Caco-2 (cell line): ENCODE data around the gene TSPAN18. TPM values are rescaled to one million over a fixed set of nuclear protein-coding genes. Genes with fewer than 3 reads are reported as not detected.

Experiments used
- BruUV-seq: library from RNA; stranded (reverse); fragments of 400-500 nt; replicated peaks from 2 replicates; lab custom pipeline; 2021; lab: Mats Ljungman, UMichigan
- CTCF ChIA-PET: fragments of 300-600 bp; sonication (Branson Sonifier 250); formaldehyde crosslinking; loops from one replicate; lab custom pipeline; 2022; ENCODE audit warnings: antibody characterized with exemption; lab: Charles Lee
- POLR2A ChIA-PET: fragments of 300-600 bp; sonication (Branson Sonifier 250); formaldehyde crosslinking; loops from one replicate; lab custom pipeline; 2022; ENCODE audit warnings: antibody characterized with exemption; lab: Charles Lee
- DNase-seq, 2 experiments: peaks; one replicate each; pipeline versions ENCODE4 v3.0.0 to v3.0.0-alpha.2; 2020 to 2022
- H3K27me3 ChIP-seq: replicated peaks from 2 replicates; pipeline ENCODE4 v1.6.0; 2011; ENCODE audit warnings: low read length; ENCODE audit not compliant: control insufficient read depth, insufficient read depth
- H3K36me3 ChIP-seq: 2 replicates; pipeline ENCODE4 v1.5.1; 2011; ENCODE audit warnings: low read length; ENCODE audit not compliant: control insufficient read depth, insufficient read depth
- H3K4me1 ChIP-seq: fragments of 250-450 bp; sonication (Bioruptor Pico); 2 replicates; pipeline ENCODE4 v1.5.1; 2020; ENCODE audit warnings: mild to moderate bottlenecking
- H3K4me3 ChIP-seq: 2 replicates; pipeline ENCODE4 v1.5.1; 2011; ENCODE audit warnings: low read depth, mild to moderate bottlenecking, control low read depth, low read length
- H3K9me3 ChIP-seq: fragments of 250-450 bp; sonication (Bioruptor Pico); 2 replicates; pipeline ENCODE4 v1.5.1; 2020; ENCODE audit warnings: mild to moderate bottlenecking, moderate library complexity
- H3K27ac Mint-ChIP-seq: one replicate; pipeline ENCODE4 v1.8.0; 2022; ENCODE audit warnings: mixed read lengths; ENCODE audit not compliant: unreplicated experiment
- H3K27me3 Mint-ChIP-seq: one replicate; pipeline ENCODE4 v1.8.0; 2022; ENCODE audit warnings: mixed read lengths; ENCODE audit not compliant: insufficient read depth, unreplicated experiment
- H3K36me3 Mint-ChIP-seq: one replicate; pipeline ENCODE4 v1.8.0; 2022; ENCODE audit warnings: mild to moderate bottlenecking, mixed read lengths; ENCODE audit not compliant: insufficient read depth, unreplicated experiment
- H3K4me1 Mint-ChIP-seq: one replicate; pipeline ENCODE4 v1.8.0; 2022; ENCODE audit warnings: low read depth, mixed read lengths; ENCODE audit not compliant: unreplicated experiment
- H3K4me3 Mint-ChIP-seq: one replicate; pipeline ENCODE4 v1.8.0; 2022; ENCODE audit warnings: mild to moderate bottlenecking, moderate library complexity, mixed read lengths; ENCODE audit not compliant: unreplicated experiment
- H3K9me3 Mint-ChIP-seq: one replicate; pipeline ENCODE4 v1.8.0; 2022; ENCODE audit warnings: mixed read lengths; ENCODE audit not compliant: unreplicated experiment
- intact Hi-C: fragments of 100-400 bp; cut with micrococcal nuclease; formaldehyde crosslinking; loops from one replicate; pipeline ENCODE4 v1.10.0; 2022; ENCODE audit not compliant: unreplicated experiment
- total RNA-seq: library from RNA; stranded (reverse); gene quantifications from 2 replicates; pipeline ENCODE4 v1.2.3, GENCODE V29; 2022
- TF ChIP-seq, protein P1 (sequence below), 2 experiments: fragments of 200-600 bp in 1 of 2; IDR thresholded peaks; 1 replicate in 1 of 2; 2 replicates in 1 of 2; pipeline versions ENCODE4 v1.5.1 to v1.8.0; 2011 to 2022; ENCODE audit warnings: antibody characterized with exemption in 1 of 2, control low read depth in 1 of 2, inconsistent platforms in 1 of 2, low read depth in 1 of 2, low read length in 1 of 2, mild to moderate bottlenecking in 1 of 2, moderate library complexity in 1 of 2; ENCODE audit not compliant: insufficient read depth in 1 of 2, severe bottlenecking in 1 of 2, unreplicated experiment in 1 of 2

Gene TSPAN18
- total RNA-seq, 1 experiment from 2014 or later = 7.4 TPM

DNA sequence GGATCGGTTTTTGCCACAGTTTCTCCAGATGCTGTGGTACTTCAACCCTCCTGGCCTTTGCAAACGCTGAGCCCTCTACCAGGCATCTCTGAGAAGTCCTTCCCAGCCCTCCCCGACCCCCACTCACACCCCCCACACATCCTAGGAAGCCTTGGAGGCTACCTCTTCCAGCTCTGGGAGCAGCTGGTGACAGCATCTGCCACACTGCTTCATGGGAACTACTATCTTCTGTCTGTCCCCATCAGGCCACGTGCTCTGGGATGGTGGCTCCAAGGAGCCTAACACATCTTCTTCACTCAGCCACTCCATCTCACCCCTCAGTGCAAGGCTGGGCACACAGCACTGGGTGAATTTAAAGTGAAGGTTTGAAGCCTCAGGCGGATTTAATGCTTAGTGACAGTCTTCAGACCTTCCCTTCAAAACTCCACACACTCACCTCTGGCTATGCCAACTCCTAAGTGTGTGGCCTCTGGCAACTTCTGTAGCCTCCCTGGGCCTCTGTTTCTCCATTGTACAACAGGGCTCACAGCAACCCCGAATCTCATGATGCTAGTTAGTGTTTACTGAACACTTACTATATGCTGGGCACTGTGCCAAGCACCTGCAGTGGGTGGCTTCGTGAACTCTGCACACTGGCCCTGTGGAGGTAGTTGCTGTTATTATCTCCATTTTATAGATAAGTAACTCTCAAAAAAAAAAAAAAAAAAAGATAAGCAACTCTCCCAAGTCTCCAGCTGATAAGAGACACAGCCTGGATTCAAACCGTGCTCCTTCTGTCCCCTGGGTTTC, 231.2 kb downstream of the TSPAN18 start:
- Mint-ChIP-seq H3K4me3 (no peak overlapping the region), H3K27ac (no peak overlapping the region), H3K36me3 (no peaks in the 10 kb centered on the region), H3K27me3 (no peaks in the 10 kb centered on the region), H3K4me1 (peaks cover 6% of the 10 kb centered on the region), H3K9me3 (no peaks in the 10 kb centered on the region)
- Histone ChIP-seq H3K4me3 (no peak overlapping the region), H3K9me3 (no peaks in the 10 kb centered on the region), H3K36me3 (no peaks in the 10 kb centered on the region), H3K4me1 (peaks cover 7% of the 10 kb centered on the region), H3K27me3 (no peaks in the 10 kb centered on the region)
- ChIA-PET POLR2A (no interaction called here), CTCF (no interaction called here)
- no peak for DNase-seq
- BruUV-seq = no TSS peak
- TF ChIP-seq, protein P1, sequence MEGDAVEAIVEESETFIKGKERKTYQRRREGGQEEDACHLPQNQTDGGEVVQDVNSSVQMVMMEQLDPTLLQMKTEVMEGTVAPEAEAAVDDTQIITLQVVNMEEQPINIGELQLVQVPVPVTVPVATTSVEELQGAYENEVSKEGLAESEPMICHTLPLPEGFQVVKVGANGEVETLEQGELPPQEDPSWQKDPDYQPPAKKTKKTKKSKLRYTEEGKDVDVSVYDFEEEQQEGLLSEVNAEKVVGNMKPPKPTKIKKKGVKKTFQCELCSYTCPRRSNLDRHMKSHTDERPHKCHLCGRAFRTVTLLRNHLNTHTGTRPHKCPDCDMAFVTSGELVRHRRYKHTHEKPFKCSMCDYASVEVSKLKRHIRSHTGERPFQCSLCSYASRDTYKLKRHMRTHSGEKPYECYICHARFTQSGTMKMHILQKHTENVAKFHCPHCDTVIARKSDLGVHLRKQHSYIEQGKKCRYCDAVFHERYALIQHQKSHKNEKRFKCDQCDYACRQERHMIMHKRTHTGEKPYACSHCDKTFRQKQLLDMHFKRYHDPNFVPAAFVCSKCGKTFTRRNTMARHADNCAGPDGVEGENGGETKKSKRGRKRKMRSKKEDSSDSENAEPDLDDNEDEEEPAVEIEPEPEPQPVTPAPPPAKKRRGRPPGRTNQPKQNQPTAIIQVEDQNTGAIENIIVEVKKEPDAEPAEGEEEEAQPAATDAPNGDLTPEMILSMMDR (IDR thresholded peaks at IDR 0.05; ENCODE audit: insufficient read depth in 1 of 2, low read depth in 1 of 2, low read length in 1 of 2, severe bottlenecking in 1 of 2, unreplicated experiment in 1 of 2) = no peak
- intact Hi-C loops = no loop called here

DNA sequence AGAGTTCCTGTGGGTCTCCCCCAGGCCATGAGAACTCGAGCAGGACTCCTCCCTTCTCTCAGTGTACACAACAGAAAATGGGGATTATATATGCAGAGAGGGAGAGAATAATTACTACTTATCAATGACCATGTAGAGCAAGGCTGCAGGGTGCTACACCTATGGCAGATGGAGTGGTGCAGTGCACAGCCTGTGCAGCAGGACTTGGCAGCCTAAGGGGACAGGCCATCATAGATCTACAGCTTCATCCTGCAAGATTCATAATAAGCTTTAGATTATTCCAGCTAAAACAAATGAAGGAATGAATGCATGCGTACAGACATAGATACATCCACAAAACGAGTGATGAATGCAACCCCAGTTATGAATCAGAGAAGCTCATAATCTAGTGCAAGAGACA, 232.3 kb downstream of the TSPAN18 start:
- BruUV-seq = no TSS peak
- Histone ChIP-seq H3K27me3 (no peaks in the 10 kb centered on the region), H3K4me3 (no peak overlapping the region), H3K4me1 (peaks cover 5% of the 10 kb centered on the region; the same call in 1 of the 2 replicates), H3K9me3 (no peaks in the 10 kb centered on the region), H3K36me3 (no peaks in the 10 kb centered on the region)
- DNase-seq = no peak
- intact Hi-C loops = no loop called here
- Mint-ChIP-seq H3K9me3 (no peaks in the 10 kb centered on the region), H3K4me1 (peaks cover 6% of the 10 kb centered on the region), H3K36me3 (no peaks in the 10 kb centered on the region), H3K27me3 (no peaks in the 10 kb centered on the region), H3K27ac (no peak overlapping the region), H3K4me3 (no peak overlapping the region)
- CTCF ChIA-PET = interaction anchor here (1.8 kb wide), 1 partner anchor 23 kb away, joined by 6 read pairs; no protein-coding TSS in a partner anchor
- POLR2A ChIA-PET = interaction anchor here (0.6 kb wide), 1 partner anchor 28 kb away, joined by 3 read pairs; no protein-coding TSS in a partner anchor
- TF ChIP-seq, protein P1 (IDR thresholded peaks at IDR 0.05; ENCODE audit: insufficient read depth in 1 of 2, low read depth in 1 of 2, low read length in 1 of 2, severe bottlenecking in 1 of 2, unreplicated experiment in 1 of 2) = no peak

GRCh38 chr11:44960200-44960845, 233.6 kb downstream of the TSPAN18 start:
- no peaks in the 10 kb centered on the region for H3K9me3 Mint-ChIP-seq
- ChIA-PET POLR2A (no interaction called here), CTCF (interaction anchor here (1.2 to 1.8 kb wide), 2 partner anchors 24 to 148 kb away, joined by 3 to 6 read pairs; no protein-coding TSS in a partner anchor)
- Histone ChIP-seq H3K9me3 (no peaks in the 10 kb centered on the region), H3K4me1 (peaks cover 6% of the 10 kb centered on the region; the same call in 1 of the 2 replicates), H3K4me3 (no peak overlapping the region), H3K36me3 (no peaks in the 10 kb centered on the region), H3K27me3 (no peaks in the 10 kb centered on the region)
- no peak overlapping the region for H3K27ac Mint-ChIP-seq
- BruUV-seq = no TSS peak
- H3K27me3 Mint-ChIP-seq = no peaks in the 10 kb centered on the region
- intact Hi-C loops = no loop called here
- no peaks in the 10 kb centered on the region for H3K36me3 Mint-ChIP-seq
- no peak overlapping the region for H3K4me3 Mint-ChIP-seq
- H3K4me1 Mint-ChIP-seq = no peaks in the 10 kb centered on the region
- TF ChIP-seq, protein P1 (IDR thresholded peaks at IDR 0.05; ENCODE audit: insufficient read depth in 1 of 2, low read depth in 1 of 2, low read length in 1 of 2, severe bottlenecking in 1 of 2, unreplicated experiment in 1 of 2) = no peak
- DNase-seq = no peak
